HG02840 (cell line): ENCODE results near the gene ANKRD29.

Source experiments
- ATAC-seq: cut with Tn5 transposase; IDR thresholded peaks from one replicate; pipeline ENCODE4 v1.9.1; 2021; ENCODE audit warnings: mild to moderate bottlenecking, moderate library complexity, moderate number of reproducible peaks; ENCODE audit not compliant: unreplicated experiment, low FRiP score

ANKRD29 gene

GRCh38 chr18:23662309-23663263, at the start of gene ANKRD29:
Gene ANKRD29 (minus strand): TSS chr18:23662911. CDS start chr18:23662730, 181 bp downstream.
- no peak for ATAC-seq

DNA sequence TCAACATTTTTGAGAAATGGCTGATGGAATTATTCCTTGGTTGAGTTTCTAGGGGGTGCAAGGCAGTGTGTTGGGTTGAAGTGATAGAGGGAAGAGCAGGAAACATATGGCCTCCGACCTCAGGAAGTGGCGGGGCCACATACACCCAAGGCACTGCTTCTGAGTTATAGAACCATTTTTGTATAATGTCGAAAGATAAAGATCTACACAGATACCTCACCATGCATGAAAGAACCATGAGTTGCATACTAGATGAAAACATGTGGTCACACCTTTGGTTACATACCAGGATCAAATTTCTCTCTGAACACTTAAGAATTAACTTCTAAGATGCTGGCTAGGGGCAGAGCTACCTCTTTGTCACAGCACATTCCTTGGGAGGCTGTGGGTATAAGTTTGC, 49.7 kb upstream of the ANKRD29 start:
- ATAC-seq, result no peak

DNA sequence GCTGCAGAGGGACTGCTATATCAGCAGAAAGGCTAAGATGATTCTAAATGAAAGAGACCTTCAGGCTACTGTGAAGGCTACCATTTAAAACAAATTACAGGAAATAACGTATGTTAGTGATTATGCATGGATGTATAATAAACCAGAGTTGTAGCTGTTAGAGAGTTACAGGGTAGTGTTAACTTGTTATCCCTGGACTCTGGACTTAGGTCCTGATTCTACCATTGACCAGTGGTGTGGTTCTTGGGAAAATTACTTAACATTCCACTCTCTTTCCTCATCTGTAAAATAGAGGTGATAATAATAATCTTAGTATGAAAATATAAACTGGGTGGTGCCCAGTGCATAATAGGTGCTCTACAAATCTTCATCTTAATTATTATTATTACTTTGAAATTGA, 48.7 kb upstream of the ANKRD29 start:
- no peak for ATAC-seq

DNA sequence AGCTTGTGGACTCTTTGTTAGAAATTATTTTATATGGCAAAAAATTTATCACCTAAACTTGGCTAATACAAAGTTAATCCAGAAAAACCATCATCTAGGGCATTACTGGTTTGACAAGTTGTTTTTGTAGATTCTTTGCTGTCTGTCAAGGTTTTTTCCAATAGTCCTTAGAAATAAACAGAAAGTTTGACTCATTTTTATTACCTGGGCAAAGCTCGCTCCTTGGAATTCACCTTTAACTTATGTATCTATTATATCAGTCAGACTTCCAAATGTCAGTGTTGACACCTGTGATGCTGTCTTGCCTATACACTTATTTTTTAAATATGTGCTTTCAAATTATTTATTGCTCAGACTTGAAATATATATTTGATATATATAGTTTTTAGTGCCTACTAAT, 48.2 kb upstream of the ANKRD29 start:
- ATAC-seq, result no peak

DNA sequence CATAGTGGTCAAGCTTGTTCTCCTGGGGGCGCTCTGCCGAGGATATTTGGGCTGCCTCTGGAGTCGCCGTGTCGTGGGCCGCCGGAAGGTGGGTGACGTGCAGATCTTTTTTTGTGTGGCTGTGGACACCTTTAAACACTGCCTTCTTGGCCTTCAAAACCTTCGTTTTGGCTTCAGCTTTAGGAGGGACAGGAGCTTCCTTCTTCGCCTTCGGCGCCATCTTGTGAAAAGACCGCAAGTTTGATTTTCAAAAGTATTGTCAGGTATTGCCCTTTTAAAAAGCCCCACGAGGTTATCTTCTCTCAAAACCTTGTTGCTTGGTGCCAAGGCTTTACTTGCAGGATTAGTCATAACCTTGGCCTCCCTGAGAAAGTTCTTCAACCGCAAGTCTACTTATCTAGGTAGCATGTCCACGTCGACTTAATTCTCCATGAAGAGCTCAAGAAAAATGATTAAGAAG, 47.4 kb upstream of the ANKRD29 start:
- ATAC-seq, result no peak

GRCh38 chr18:23706971-23707640, 44.4 kb upstream of the ANKRD29 start:
- ATAC-seq, result no peak

DNA sequence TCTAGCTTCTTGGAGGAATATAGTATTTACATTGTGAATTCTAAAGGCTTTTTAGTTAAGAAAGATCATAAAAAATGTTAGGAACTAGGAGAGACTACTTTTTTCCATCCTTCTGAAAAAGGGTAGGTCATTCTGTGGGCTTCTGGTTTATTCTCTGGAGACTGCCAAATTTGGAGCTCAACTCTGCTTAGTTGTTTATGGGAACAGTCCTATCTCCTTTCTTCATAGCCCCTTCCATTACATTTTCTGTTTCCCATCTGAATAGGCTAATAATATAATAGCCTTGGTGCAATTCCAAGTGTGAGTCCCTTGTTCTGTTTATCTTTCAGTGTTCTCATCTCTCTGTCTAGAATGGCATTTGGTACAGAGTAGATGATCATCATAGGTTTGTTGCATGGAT, 42.1 kb upstream of the ANKRD29 start:
- no peak for ATAC-seq

- no peak for ATAC-seq
Observed at GRCh38 chr18:23703987-23704384, 41.3 kb upstream of the ANKRD29 start.

DNA sequence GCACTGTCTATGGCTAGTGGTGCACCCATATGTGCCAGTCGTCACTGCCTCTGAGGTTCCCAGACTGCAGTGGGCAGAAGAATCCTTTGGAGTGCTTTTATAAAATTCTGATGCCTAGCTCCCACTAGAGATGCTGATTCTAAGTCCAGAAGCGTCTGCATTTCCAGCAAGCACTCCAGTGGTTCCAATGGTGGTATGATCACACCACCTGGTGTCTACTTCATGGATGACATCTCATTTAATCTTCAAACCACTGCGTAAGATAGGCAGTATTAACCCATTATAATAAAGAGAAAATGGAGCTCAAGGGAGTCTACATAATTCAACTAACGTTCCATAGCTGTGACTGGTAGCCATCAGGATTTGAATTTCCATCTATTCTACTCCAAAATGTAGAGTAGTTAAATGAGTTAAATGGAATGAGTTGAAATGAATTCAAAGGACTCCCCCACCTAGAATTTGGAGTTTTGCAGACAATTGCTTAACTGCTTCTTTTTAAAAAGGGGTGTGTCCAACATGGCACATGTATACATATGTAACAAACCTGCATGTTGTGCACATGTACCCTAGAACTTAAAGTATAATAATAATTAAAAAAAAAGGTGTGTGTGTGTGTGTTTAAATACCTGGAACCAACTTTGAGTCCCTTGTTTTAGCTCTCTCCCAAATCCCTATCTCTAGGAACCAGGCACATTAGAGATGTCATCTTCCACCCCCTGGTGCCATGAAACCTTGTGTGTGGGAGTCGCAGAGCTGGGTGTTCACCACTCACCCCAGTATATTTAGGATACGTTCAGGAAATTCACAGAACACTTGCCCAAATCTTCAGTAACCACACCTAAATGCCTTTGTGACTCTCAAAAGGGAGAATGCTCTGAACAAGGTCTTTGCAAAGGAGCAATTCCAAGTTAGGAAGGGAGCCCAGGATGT, 40.6 kb upstream of the ANKRD29 start:
- ATAC-seq, result no peak

DNA sequence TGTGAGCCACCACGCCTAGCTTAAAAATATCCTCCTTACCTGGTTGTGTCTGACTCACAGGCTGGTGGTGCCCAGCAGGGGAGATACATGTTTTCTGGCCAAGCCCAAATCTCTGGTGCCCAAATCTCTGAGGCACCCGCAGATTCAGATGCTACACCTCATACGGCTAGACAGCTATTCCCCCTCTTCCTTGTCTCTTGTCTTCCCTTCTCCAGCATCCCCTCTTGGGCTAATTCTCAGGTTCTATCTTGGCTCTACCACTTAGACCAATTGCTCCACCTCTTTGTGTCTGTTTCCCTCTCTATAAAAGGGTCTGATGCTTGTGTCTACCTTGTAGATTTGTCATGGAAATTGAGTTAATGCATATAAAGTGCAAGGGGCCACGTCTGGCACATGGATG, 39.9 kb upstream of the ANKRD29 start:
- ATAC-seq, result no peak

DNA sequence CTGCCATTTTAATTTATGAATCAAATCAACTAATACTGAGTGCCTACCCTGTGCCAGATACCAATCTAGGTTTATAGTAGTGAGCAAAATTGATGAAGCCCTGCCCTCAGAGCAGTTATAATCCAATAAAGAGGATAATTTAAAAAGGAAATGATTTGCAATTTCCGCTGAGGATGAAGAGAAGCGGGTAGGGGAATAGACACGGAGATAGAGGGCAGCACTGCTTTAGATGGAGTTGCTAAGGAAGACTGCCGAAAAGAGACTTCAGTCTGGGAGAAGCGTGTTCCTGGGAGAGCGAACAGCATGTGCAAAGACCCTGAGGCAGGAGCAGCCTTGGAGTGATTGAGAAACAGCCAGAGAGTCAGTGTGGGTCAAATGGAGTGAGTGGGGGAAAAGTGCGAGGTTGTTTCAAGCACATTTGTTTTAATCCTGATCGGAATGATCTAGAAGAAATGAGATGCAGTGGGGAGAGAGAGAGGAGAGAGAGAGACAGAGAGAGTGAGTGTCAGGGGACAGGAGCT, 38.9 kb upstream of the ANKRD29 start:
- ATAC-seq, result no peak

DNA sequence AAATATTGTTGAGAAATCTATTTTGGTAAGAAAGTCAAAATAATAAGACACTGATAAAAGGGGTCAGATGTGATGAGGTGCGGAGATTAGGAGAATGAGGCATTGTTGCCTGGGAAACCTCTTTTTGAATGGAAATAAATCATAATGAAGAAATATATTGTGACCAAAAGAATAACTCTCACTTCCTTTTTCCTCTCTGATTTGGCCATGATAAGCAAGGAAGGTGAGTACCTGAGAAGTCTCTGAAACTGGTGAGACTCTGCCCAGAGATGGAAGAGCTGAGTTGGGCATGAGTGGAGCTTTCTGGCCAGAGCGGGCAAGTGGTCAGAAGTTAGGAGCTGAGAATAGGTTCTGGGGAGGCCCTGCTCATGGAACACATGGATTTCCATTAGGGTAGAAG, 38.3 kb upstream of the ANKRD29 start:
- no peak for ATAC-seq

DNA sequence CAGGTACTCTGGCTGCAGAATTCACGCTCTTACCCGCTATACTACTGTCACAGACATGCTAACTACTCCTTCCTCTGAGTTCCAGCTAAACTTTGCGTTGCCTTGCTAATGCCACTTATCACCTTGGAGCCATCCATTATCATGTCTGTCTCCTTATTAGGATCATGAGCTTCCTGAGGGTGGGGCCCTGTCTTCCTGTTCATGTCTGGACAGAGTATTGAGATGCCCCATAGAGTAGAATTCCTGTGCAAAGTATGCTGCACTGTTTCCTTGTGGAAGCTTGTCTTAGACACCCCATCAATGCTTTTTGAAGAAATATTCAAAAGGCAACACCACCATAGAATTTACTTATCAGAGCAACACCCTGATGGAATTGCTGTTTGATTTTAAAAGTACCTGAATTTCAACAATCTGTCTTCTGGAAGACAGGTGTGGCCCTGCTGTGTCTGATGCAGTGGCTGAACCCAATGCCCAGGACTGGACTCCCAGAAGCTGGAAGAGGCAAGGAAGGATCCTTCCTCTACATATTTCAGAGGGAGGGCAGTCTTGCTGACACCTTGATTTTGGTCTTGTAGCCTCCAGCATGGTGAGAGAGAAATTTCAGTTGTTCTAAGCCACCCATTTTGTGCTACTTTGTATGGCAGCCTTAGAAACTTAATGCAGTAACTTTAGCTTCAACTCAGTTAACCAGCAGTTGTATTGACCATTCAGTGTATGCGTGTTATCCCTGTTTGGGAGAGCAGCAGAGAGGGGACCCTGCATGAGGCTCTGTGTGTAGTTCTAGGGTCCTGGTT, 32.1 kb upstream of the ANKRD29 start:
- no peak for ATAC-seq

GRCh38 chr18:23693846-23694245, 31.1 kb upstream of the ANKRD29 start:
- ATAC-seq, result no peak

GRCh38 chr18:23690505-23691068, 27.9 kb upstream of the ANKRD29 start:
- ATAC-seq, result no peak

- ATAC-seq, result no peak
Observed at GRCh38 chr18:23689616-23690504, 27.1 kb upstream of the ANKRD29 start.

GRCh38 chr18:23689031-23689615, 26.4 kb upstream of the ANKRD29 start, which contains the start of gene LAMA3:
Gene LAMA3 (plus strand): TSS chr18:23689453. CDS start chr18:23689684, 231 bp downstream.
- ATAC-seq, result no peak

- ATAC-seq, result no peak
Observed at GRCh38 chr18:23688528-23688927, 25.8 kb upstream of the ANKRD29 start.
